Right lobe of liver (tissue), 6 donors: ENCODE measurements around the gene BASP1. TPM values are rescaled to one million over a fixed set of nuclear protein-coding genes. Genes with fewer than 3 reads are reported as not detected.

Source experiments
- ATAC-seq, 4 donors: fragments of 200-7000 bp; cut with Tn5 transposase; one replicate each; pipeline ENCODE4 v1.9.1; 2020; ENCODE audit warnings: mild to moderate bottlenecking in 4 of 4, moderate library complexity in 4 of 4
- DNase-seq, 3 donors: peaks; one replicate each; pipeline ENCODE4 v3.0.0-alpha.2; 2020
- H3K27ac ChIP-seq, 3 donors: fragments of 200-600 bp; one replicate each; pipeline ENCODE4 v1.8.0; 2022
- H3K27me3 ChIP-seq, 2 donors: fragments of 200-600 bp; one replicate each; pipeline ENCODE4 v1.8.0; 2022
- H3K36me3 ChIP-seq, 4 donors: fragments of 200-600 bp; sonication (generic) in 1 of 4; one replicate each; pipeline versions ENCODE4 v1.5.1 to v1.8.0; 2017 to 2022; ENCODE audit warnings: control low read depth in 1 of 4
- H3K4me1 ChIP-seq, 4 donors: fragments of 200-600 bp; sonication (generic) in 1 of 4; one replicate each; pipeline versions ENCODE4 v1.5.1 to v1.8.0; 2017 to 2022; ENCODE audit warnings: control low read depth in 1 of 4
- H3K4me3 ChIP-seq, 3 donors: fragments of 200-600 bp; one replicate each; pipeline ENCODE4 v1.8.0; 2022
- H3K9me3 ChIP-seq, 4 donors: fragments of 200-600 bp; sonication (generic) in 1 of 4; one replicate each; pipeline versions ENCODE4 v1.5.1 to v1.8.0; 2017 to 2022; ENCODE audit warnings: control low read depth in 1 of 4
- POLR2A ChIP-seq: fragments of 450-650 bp; IDR thresholded peaks from one replicate; pipeline ENCODE4 v1.6.1; 2017; ENCODE audit warnings: antibody characterized with exemption, mild to moderate bottlenecking
- WGBS: methylation state at CpG from one replicate; pipeline ENCODE4 v1.1.6; 2018; ENCODE audit warnings: low coverage, low lambda C conversion rate; ENCODE audit not compliant: insufficient coverage; ENCODE audit errors: missing lambda C conversion rate; 5-methylcytosine and 5-hydroxymethylcytosine counted together
- intact Hi-C, 2 donors: fragments of 100-400 bp; cut with DNase I; formaldehyde crosslinking; loops; one replicate each; pipeline versions ENCODE4 v1.11.2 to v1.14.1; 2022
- total RNA-seq, 6 experiments: library from RNA; depleted of rRNA in 2 of 6; stranded (reverse); fragments of >200 nt in 2 of 6; fragmentation: NEBNext Ultra II Directional in 3 of 6; extraction: Animal tissue kit (Norgen Biotek cat#: 25700) in 3 of 6; gene quantifications; one replicate each; pipeline versions ENCODE4 v1.1.0 to v1.2.4, GENCODE V29; 2016 to 2023
- TF ChIP-seq, protein P1 (sequence below), 4 donors: fragments of 200-600 bp in 3 of 4; fragments of 450-650 bp in 1 of 4; IDR thresholded peaks; one replicate each; pipeline versions ENCODE4 v1.5.1 to v1.8.0; 2016 to 2022; ENCODE audit warnings: antibody characterized with exemption in 4 of 4, mild to moderate bottlenecking in 2 of 4
- donor health status: DM: no; HTN: yes; CAD: no.
- donor health status: DM: no; HTN: no; CAD: no.
- donor health status: DM: no; HTN: no; CAD: no.
- donor health status: DM: no; HTN: yes; CAD: no.
- donor health status: DM: no; HTN: yes; CAD: no.

The BASP1 gene
- total RNA-seq, 6 experiments from 2014 or later: 2.6 to 11.2 (median 4.7) TPM

DNA sequence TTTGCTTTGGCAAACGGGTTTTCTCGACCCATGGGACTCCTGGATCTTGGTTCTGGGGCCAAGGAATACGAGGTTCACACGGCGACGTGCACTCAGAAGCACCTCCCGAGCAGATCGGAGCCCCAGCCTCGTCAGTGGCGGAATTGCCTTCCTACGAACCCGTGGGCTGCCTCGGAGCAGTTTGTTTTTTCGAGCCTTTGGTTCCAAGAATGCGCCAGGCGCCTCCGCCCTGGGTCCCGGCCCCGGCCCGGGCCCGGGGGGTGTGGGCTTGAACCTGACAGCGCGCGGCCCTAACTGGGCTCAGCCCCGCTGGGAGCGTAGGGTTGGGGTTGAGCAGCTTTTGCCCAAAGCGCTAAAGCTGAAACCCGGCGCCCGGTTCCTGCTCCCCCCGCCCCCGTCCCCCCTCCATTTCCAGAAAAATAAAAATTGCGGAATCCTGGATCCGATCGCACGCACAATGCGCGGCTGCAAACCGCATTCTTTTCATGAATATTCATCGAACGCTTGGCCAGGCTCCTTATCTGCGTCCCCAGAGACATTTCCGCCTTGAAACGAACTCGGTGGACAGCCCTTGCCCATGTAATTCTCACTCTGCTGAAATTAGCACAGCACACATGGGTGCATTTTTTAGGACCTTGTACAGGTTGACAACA, 1.0 kb downstream of the BASP1 start:
- TF ChIP-seq POLR2A: no peak
- TF ChIP-seq, protein P1, sequence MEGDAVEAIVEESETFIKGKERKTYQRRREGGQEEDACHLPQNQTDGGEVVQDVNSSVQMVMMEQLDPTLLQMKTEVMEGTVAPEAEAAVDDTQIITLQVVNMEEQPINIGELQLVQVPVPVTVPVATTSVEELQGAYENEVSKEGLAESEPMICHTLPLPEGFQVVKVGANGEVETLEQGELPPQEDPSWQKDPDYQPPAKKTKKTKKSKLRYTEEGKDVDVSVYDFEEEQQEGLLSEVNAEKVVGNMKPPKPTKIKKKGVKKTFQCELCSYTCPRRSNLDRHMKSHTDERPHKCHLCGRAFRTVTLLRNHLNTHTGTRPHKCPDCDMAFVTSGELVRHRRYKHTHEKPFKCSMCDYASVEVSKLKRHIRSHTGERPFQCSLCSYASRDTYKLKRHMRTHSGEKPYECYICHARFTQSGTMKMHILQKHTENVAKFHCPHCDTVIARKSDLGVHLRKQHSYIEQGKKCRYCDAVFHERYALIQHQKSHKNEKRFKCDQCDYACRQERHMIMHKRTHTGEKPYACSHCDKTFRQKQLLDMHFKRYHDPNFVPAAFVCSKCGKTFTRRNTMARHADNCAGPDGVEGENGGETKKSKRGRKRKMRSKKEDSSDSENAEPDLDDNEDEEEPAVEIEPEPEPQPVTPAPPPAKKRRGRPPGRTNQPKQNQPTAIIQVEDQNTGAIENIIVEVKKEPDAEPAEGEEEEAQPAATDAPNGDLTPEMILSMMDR (IDR thresholded peaks at IDR 0.05): no peak
- 4% methylated on average over 27 of the region's 45 CpGs for WGBS
- Histone ChIP-seq H3K9me3 (no peaks in the 10 kb centered on the region), H3K27ac (peak overlapping the region in 2 of 3 donors; percentile 26 to 67), H3K36me3 (no peaks in the 10 kb centered on the region), H3K4me1 (no peaks in the 10 kb centered on the region), H3K4me3 (peak overlapping the region; percentile 35 to 50 (median 41)), H3K27me3 (no peaks in the 10 kb centered on the region)
- intact Hi-C loops: loop anchor here in 1 of 2 donors (10.0 kb wide), 1 partner anchor 1076 kb away; no protein-coding TSS in a partner anchor
- peak; percentile 27 to 59 (median 50) for DNase-seq
- peak; percentile 14 to 31 (median 20) for ATAC-seq

DNA sequence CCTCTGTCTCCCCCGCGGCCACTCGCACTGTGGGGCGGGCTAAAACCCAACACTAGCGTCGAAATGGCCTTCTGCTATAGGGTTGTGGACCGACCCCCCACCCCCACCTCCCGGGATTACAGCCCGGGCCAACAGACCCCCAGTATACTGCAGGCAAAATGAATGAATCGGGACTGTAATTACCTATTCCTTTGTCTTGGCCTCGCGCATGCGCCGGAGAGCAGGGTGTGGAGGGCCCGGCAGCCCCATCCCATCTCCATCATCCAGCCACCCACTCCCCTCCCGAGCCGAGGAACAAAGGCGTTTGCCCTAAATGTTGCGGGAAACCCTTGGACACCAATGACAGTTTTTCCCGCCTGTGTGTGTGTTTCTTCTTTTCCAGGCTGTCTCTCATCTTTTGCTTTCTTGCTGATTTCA, 1.6 kb downstream of the BASP1 start:
- no peaks in the 10 kb centered on the region for H3K4me1 ChIP-seq
- 11% methylated on average over 12 of the region's 20 CpGs for WGBS
- DNase-seq (peak in 1 of 3 donors; percentile 37), ATAC-seq (no peak)
- no peaks in the 10 kb centered on the region for H3K27me3 ChIP-seq
- TF ChIP-seq, protein P1 (IDR thresholded peaks at IDR 0.05): no peak
- no peak for TF ChIP-seq POLR2A
- peak overlapping the region; percentile 35 to 50 (median 41) for H3K4me3 ChIP-seq
- no peaks in the 10 kb centered on the region for H3K9me3 ChIP-seq
- intact Hi-C loops: loop anchor here in 1 of 2 donors (10.0 kb wide), 1 partner anchor 1076 kb away; no protein-coding TSS in a partner anchor
- H3K27ac ChIP-seq: no peak overlapping the region
- H3K36me3 ChIP-seq: no peaks in the 10 kb centered on the region

GRCh38 chr5:17219469-17219868, 2.0 kb downstream of the BASP1 start:
- intact Hi-C loops: loop anchor here in 1 of 2 donors (10.0 kb wide), 1 partner anchor 1075 kb away; no protein-coding TSS in a partner anchor
- no peak for DNase-seq
- TF ChIP-seq POLR2A: no peak
- TF ChIP-seq, protein P1 (IDR thresholded peaks at IDR 0.05): no peak
- H3K4me1 ChIP-seq: no peaks in the 10 kb centered on the region
- no peaks in the 10 kb centered on the region for H3K27me3 ChIP-seq
- WGBS: 61% methylated on average over 12 of the region's 12 CpGs
- peak overlapping the region in 1 of 3 donors; percentile 35 for H3K4me3 ChIP-seq
- ATAC-seq: no peak
- H3K9me3 ChIP-seq: no peaks in the 10 kb centered on the region
- H3K36me3 ChIP-seq: no peaks in the 10 kb centered on the region
- no peak overlapping the region for H3K27ac ChIP-seq

GRCh38 chr5:17219992-17220391, 2.6 kb downstream of the BASP1 start:
- TF ChIP-seq, protein P1 (IDR thresholded peaks at IDR 0.05): no peak
- no peak for TF ChIP-seq POLR2A
- H3K36me3 ChIP-seq: no peaks in the 10 kb centered on the region
- ATAC-seq (no peak), DNase-seq (no peak)
- 64% methylated on average over 6 of the region's 6 CpGs for WGBS
- H3K27ac ChIP-seq: no peak overlapping the region
- intact Hi-C loops: loop anchor here (10.0 kb wide), 1 partner anchor 1075 kb away; no protein-coding TSS in a partner anchor
- no peaks in the 10 kb centered on the region for H3K9me3 ChIP-seq
- H3K4me1 ChIP-seq: no peaks in the 10 kb centered on the region
- no peaks in the 10 kb centered on the region for H3K27me3 ChIP-seq
- no peak overlapping the region for H3K4me3 ChIP-seq
